OCI-LY3 (cell line): ENCODE data around the gene TMEM233.

Source experiments
- EZH2phosphoT487 ChIP-seq: fragments of 200-600 bp; shearing (Covaris generic); IDR thresholded peaks from 2 replicates; pipeline ENCODE4 v1.6.1; 2018; ENCODE audit warnings: antibody characterized with exemption, mixed run types, low read depth
- TF ChIP-seq, protein P1 (sequence below): fragments of 200-600, 300-600 bp; sonication (generic); IDR thresholded peaks from 2 replicates; pipeline ENCODE4 v1.5.1; 2014; ENCODE audit warnings: antibody characterized with exemption, low read length, low read depth

DNA sequence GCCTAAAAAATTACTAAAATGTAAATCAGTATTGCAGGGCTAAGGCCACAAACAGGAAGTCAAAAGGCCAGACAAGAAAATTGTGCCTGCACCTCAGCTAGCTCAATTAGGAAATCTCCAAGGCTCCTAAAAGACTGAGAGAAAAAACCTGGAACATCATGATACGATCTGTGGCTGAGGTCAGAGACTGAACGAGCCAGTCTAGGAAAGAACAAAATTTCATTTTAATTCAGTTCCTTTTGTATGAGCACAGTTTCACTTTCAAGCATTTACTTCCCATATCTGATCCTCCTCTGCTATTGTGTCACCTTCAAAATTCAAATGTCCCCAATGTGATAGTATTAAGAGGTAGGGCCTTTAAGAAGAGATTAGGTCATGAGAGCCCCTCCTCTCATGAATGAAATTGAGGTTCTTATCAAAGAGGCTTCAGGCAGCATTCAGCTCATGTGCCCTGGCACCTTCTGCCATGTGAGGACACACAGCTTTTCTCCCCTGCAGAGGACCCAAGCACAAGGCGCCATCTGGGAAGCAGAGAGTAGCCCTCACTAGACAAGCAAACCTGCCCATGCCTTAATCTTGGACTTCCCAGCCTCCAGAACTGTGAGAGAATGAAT is 89.2 kb downstream of the TMEM233 start:
- TF ChIP-seq, protein P1, sequence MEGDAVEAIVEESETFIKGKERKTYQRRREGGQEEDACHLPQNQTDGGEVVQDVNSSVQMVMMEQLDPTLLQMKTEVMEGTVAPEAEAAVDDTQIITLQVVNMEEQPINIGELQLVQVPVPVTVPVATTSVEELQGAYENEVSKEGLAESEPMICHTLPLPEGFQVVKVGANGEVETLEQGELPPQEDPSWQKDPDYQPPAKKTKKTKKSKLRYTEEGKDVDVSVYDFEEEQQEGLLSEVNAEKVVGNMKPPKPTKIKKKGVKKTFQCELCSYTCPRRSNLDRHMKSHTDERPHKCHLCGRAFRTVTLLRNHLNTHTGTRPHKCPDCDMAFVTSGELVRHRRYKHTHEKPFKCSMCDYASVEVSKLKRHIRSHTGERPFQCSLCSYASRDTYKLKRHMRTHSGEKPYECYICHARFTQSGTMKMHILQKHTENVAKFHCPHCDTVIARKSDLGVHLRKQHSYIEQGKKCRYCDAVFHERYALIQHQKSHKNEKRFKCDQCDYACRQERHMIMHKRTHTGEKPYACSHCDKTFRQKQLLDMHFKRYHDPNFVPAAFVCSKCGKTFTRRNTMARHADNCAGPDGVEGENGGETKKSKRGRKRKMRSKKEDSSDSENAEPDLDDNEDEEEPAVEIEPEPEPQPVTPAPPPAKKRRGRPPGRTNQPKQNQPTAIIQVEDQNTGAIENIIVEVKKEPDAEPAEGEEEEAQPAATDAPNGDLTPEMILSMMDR = no peak
- TF ChIP-seq EZH2phosphoT487 = no peak
